DOHH2 (cell line): ENCODE results near the gene ZNF816.

Experiments used
- H3F3A ChIP-seq: fragments of 200-600 bp; sonication (generic), shearing (Covaris generic); 2 replicates; pipeline ENCODE4 v1.6.0; 2016; ENCODE audit warnings: antibody characterized with exemption, mild to moderate bottlenecking; ENCODE audit not compliant: control insufficient read depth, insufficient read depth
- H3K27ac ChIP-seq: fragments of 200-600 bp; sonication (generic); 2 replicates; pipeline ENCODE4 v1.5.1; 2014; ENCODE audit warnings: low read depth, mild to moderate bottlenecking, low read length, moderate library complexity
- H3K27me3 ChIP-seq: fragments of 200-600 bp; sonication (generic); 2 replicates; pipeline ENCODE4 v1.6.1; 2014; ENCODE audit warnings: mild to moderate bottlenecking, low read length, mixed read lengths; ENCODE audit not compliant: control insufficient read depth
- H3K36me3 ChIP-seq: fragments of 200-600 bp; sonication (generic); 2 replicates; pipeline ENCODE4 v1.6.1; 2014; ENCODE audit warnings: mild to moderate bottlenecking, low read length, moderate library complexity, mixed read lengths; ENCODE audit not compliant: control insufficient read depth
- H3K4me1 ChIP-seq: fragments of 200-600 bp; sonication (generic); 2 replicates; pipeline ENCODE4 v1.6.1; 2014; ENCODE audit warnings: mild to moderate bottlenecking, low read length, mixed read lengths; ENCODE audit not compliant: control insufficient read depth
- H3K4me2 ChIP-seq: fragments of 200-600 bp; sonication (generic); 2 replicates; pipeline ENCODE4 v1.6.0; 2014; ENCODE audit warnings: mild to moderate bottlenecking, low read length, moderate library complexity
- H3K4me3 ChIP-seq: fragments of 200-600 bp; sonication (generic); 2 replicates; pipeline ENCODE4 v1.5.1; 2014; ENCODE audit warnings: mild to moderate bottlenecking, low read length, mixed read lengths
- H3K79me2 ChIP-seq: fragments of 200-600 bp; sonication (generic); 2 replicates; pipeline ENCODE4 v1.6.1; 2014; ENCODE audit warnings: mild to moderate bottlenecking, low read length, mixed read lengths; ENCODE audit not compliant: control insufficient read depth
- H3K9me2 ChIP-seq: fragments of 200-600 bp; sonication (generic); replicated peaks from 2 replicates; pipeline ENCODE4 v1.6.1; 2014; ENCODE audit warnings: mild to moderate bottlenecking, low read length, mixed read lengths; ENCODE audit not compliant: control insufficient read depth
- H3K9me3 ChIP-seq: fragments of 200-600 bp; sonication (generic); 2 replicates; pipeline ENCODE4 v1.6.1; 2014; ENCODE audit warnings: antibody characterized with exemption, low read length, mixed read lengths; ENCODE audit not compliant: control insufficient read depth, insufficient read depth
- H4K20me1 ChIP-seq: fragments of 200-600 bp; sonication (generic); 2 replicates; pipeline ENCODE4 v1.6.0; 2014; ENCODE audit warnings: low read depth, mild to moderate bottlenecking, antibody characterized with exemption, low read length, moderate library complexity; ENCODE audit not compliant: control insufficient read depth, insufficient read depth
- CTCF ChIP-seq: fragments of 200-600 bp; sonication (generic); IDR thresholded peaks from one replicate; pipeline ENCODE4 v1.5.1; 2014; ENCODE audit warnings: antibody characterized with exemption, mild to moderate bottlenecking, low read depth, low read length; ENCODE audit not compliant: poor library complexity, severe bottlenecking
- EZH2phosphoT487 ChIP-seq: fragments of 200-600 bp; sonication (generic); IDR thresholded peaks from 2 replicates; pipeline ENCODE4 v1.6.1; 2017; ENCODE audit warnings: borderline replicate concordance, mild to moderate bottlenecking, antibody characterized with exemption, low read length, moderate library complexity, mixed read lengths

Gene ZNF816

GRCh38 chr19:52923778-52924593 is 38.7 kb downstream of the ZNF816 start:
- peaks cover 16% of the 10 kb centered on the region for H3K36me3 ChIP-seq
- no peaks in the 10 kb centered on the region for H3K9me3 ChIP-seq
- H3K4me3 ChIP-seq, result peak overlapping the region; percentile 96
- H3K4me2 ChIP-seq, result peak overlapping the region; percentile 83
- H4K20me1 ChIP-seq, result no peaks in the 10 kb centered on the region
- no peaks in the 10 kb centered on the region for H3K27me3 ChIP-seq
- no peaks in the 10 kb centered on the region for H3K9me2 ChIP-seq
- TF ChIP-seq EZH2phosphoT487 (no peak), CTCF (no peak)
- H3K79me2 ChIP-seq, result peaks cover 18% of the 10 kb centered on the region
- no peaks in the 10 kb centered on the region for H3F3A ChIP-seq
- H3K4me1 ChIP-seq, result peaks cover 15% of the 10 kb centered on the region
- H3K27ac ChIP-seq, result no peak overlapping the region

- Histone ChIP-seq H3K27me3 (no peaks in the 10 kb centered on the region), H3K9me2 (no peaks in the 10 kb centered on the region), H3F3A (no peaks in the 10 kb centered on the region), H3K27ac (peak within 1 kb of the TSS; percentile 67), H3K4me1 (peaks cover 15% of the 10 kb centered on the region), H3K79me2 (peaks cover 18% of the 10 kb centered on the region), H4K20me1 (no peaks in the 10 kb centered on the region), H3K4me2 (peak within 1 kb of the TSS; percentile 83), H3K4me3 (peak within 1 kb of the TSS; percentile 96), H3K36me3 (peaks cover 9% of the 10 kb centered on the region), H3K9me3 (no peaks in the 10 kb centered on the region)
- TF ChIP-seq EZH2phosphoT487 (no peak), CTCF (no peak)
Observed at GRCh38 chr19:52922841-52923777, 39.6 kb downstream of the ZNF816 start, which contains the start of gene ZNF888. Gene ZNF888, minus strand, starts transcription at chr19:52923428. Its CDS starts 5,555 bp downstream, at chr19:52917873.

- Histone ChIP-seq H3K79me2 (peaks cover 12% of the 10 kb centered on the region), H3K27me3 (no peaks in the 10 kb centered on the region), H3K9me3 (no peaks in the 10 kb centered on the region), H3F3A (no peaks in the 10 kb centered on the region), H3K4me3 (no peak overlapping the region), H3K4me1 (peaks cover 7% of the 10 kb centered on the region), H4K20me1 (no peaks in the 10 kb centered on the region), H3K36me3 (peaks cover 27% of the 10 kb centered on the region), H3K4me2 (no peak overlapping the region), H3K9me2 (no peaks in the 10 kb centered on the region), H3K27ac (no peak overlapping the region)
- no peak for TF ChIP-seq CTCF
- TF ChIP-seq EZH2phosphoT487, result no peak
Observed at GRCh38 chr19:52917531-52917930, 45.1 kb downstream of the ZNF816 start.
